Measurements from ENCODE around the gene AATK.
"Not testable (repeated sequence)": the region's sequence is repeated elsewhere in the genome, so short reads cannot be mapped to it uniquely, and the experiment has no call there.

The AATK gene

GRCh38 chr17:81082177-81083073 is 83.6 kb downstream of the AATK start:
- no peak for DNase-seq (ENCODE audit: low read depth)
- no peak for TF ChIP-seq CTCF (conservative IDR thresholded peaks at IDR 0.05; ENCODE audit: low read length)
- no peak overlapping the region for H3K4me3 ChIP-seq (ENCODE audit: low read length)

GRCh38 chr17:81081222-81082176 is 84.5 kb downstream of the AATK start:
- DNase-seq (ENCODE audit: low read depth): no peak
- no peak for TF ChIP-seq CTCF (conservative IDR thresholded peaks at IDR 0.05; ENCODE audit: low read length)
- H3K4me3 ChIP-seq (ENCODE audit: low read length): no peak overlapping the region

GRCh38 chr17:81080019-81080418 is 86.0 kb downstream of the AATK start:
- no peak overlapping the region for H3K4me3 ChIP-seq (ENCODE audit: low read length)
- no peak for TF ChIP-seq CTCF (conservative IDR thresholded peaks at IDR 0.05; ENCODE audit: low read length)
- no peak for DNase-seq (ENCODE audit: low read depth)

GRCh38 chr17:81078026-81078913 is 87.8 kb downstream of the AATK start:
- not testable (repeated sequence) for H3K4me3 ChIP-seq (ENCODE audit: low read length); DNase-seq (ENCODE audit: low read depth)

GRCh38 chr17:81076141-81076679 is 89.8 kb downstream of the AATK start:
- no peak for DNase-seq (ENCODE audit: low read depth)
- no peak overlapping the region for H3K4me3 ChIP-seq (ENCODE audit: low read length)
- TF ChIP-seq CTCF (conservative IDR thresholded peaks at IDR 0.05; ENCODE audit: low read length): no peak

GRCh38 chr17:81075307-81075706 is 90.7 kb downstream of the AATK start:
- H3K4me3 ChIP-seq (ENCODE audit: low read length): no peak overlapping the region
- DNase-seq (ENCODE audit: low read depth): no peak
- TF ChIP-seq CTCF (conservative IDR thresholded peaks at IDR 0.05; ENCODE audit: low read length): no peak
